Measurements from ENCODE around the gene SLC27A2. TPM values are rescaled to one million over a fixed set of nuclear protein-coding genes. Genes with fewer than 3 reads are reported as not detected.
A peak's percentile ranks its signal among the peaks of the same experiment; 100 is the strongest.
"Not testable (repeated sequence)": the region's sequence is repeated elsewhere in the genome, so short reads cannot be mapped to it uniquely, and the experiment has no call there.

SLC27A2 gene
- total RNA-seq (2014; rRNA removed; shearing (Covaris generic); ENCODE audit: low replicate concordance) = 0.03 TPM in 1 of 2 replicates, not detected in the other

DNA sequence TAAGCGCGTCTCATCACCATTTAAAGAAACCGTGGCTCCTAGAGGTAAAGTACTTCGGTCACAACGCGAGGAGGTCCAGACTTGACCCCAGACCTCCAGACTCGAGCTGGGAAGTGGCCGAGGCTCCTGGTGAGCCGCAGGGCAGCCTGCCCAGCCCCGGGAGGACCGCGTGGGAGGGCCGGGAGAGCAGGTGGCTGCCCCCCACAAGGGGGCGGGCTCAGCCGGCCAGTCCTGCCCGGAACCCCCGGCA is at the start of gene SLC27A2:
Gene SLC27A2, plus strand, starts transcription at position 228 of the 250 bp plus-strand sequence. CDS start 232 bp downstream, outside the sequence.
- Histone ChIP-seq H3K27me3 (peaks cover 24% of the 10 kb centered on the region), H3K4me3 (peak within 1 kb of the TSS; percentile 38), H3K36me3 (no peaks in the 10 kb centered on the region), H3K9me3 (no peaks in the 10 kb centered on the region)
- no peak for DNase-seq

DNA sequence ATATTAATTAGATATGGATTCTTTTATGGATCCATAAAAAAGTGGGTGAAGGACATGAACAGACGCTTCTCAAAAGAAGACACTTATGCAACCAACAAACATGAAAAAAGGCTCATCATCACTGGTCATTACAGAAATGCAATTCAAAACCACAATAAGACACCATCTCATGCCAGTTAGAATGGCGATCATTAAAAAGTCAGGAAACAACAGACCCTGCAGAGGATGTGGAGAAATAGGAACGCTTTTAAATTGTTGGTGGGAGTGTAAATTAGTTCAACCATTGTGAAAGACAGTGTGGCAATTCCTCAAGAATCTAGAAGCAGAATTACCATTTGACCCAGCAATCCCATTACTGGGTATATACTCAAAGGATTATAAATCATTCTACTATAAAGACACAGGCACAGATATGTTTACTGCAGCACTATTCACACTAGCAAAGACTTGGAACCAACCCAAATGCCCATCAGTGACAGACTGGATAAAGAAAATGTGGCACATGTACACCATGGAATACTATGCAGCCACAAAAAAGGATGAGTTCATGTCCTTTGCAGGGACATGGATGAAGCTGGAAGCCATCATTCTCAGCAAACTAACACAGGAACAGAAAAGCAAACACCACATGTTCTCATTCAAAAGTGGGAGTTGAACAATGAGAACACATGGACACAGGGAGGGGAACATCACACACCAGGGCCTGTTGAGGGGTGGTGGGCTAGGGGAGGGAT is 49.6 kb upstream of the SLC27A2 start:
- H3K36me3 ChIP-seq, H3K4me3 ChIP-seq, DNase-seq: not testable (repeated sequence)

DNA sequence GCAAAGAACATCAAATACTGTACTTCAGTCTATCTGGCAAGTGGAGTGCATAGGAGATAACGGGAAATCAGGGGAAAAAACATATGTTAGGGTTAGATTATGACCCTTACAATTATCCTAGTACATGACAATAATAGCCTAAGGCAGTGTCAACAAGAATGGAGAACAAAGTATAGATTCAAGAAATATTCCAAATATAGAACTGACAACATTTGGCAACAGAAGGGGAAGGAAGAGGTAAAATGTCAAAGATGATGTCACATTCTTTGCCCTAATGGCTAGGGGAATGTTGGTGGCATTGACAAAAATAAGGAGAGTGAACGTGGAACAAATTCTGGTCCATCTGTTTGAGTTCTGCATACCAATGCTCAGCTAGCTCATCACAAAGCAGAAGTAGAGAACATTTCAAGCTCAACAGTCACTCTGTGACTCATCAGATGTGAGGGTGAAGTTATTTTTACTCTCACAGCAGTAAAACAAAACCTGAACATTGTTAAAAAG is 47.4 kb upstream of the SLC27A2 start:
- no peaks in the 10 kb centered on the region for H3K27me3 ChIP-seq
- no peak overlapping the region for H3K4me3 ChIP-seq
- DNase-seq = no peak
- H3K36me3 ChIP-seq = no peaks in the 10 kb centered on the region
- H3K9me3 ChIP-seq = no peaks in the 10 kb centered on the region

More for the DNA sequence above, 49.6 kb upstream of the SLC27A2 start:
- H3K27me3 ChIP-seq, H3K9me3 ChIP-seq: not testable (repeated sequence)

DNA sequence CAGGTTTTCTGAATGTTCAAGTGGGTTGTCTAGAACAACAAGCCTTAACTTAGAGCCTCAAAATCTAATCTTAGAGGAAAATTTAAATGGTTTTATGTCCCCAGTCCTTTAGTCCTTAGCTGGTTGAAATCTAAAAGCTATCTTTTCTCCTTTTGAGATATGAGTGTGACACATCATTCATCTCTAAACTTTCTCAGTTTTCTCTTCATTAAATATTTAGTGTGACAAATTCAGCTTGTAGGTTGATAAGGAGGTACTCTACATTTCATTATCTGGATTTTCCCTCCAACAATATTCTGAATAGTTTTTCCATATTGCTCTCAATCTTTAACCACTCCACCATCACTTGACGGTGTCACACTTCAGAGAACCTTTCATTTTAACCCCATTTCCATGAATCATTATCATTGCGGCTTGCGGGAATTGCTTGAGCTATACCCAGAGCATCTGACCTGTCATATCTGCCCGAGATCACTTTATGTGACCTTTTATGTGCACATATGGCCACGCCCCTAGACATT is 46.9 kb upstream of the SLC27A2 start:
- H3K36me3 ChIP-seq = no peaks in the 10 kb centered on the region
- no peaks in the 10 kb centered on the region for H3K27me3 ChIP-seq
- H3K4me3 ChIP-seq = no peak overlapping the region
- no peak for DNase-seq
- no peaks in the 10 kb centered on the region for H3K9me3 ChIP-seq

DNA sequence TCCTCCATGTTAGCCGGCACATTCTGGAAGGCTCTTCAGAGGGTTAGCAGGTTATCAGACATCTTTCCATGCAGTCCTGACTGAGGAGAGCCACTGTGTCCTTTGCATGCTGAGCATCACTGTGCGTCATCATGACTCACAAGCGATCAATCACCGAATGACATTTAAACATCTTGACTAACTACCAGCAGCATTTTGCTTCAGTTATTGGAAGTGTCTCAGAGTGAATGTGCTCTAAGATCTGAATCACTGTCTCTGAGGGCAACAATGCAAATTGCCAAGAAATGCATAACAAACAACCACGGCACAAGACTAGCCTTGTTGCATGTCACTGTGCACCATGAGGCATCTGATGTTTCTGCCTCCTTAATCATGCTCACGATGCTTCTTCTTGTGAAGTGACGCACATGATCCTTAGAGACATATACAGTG is 44.6 kb upstream of the SLC27A2 start:
- H3K9me3 ChIP-seq = no peaks in the 10 kb centered on the region
- H3K4me3 ChIP-seq = no peak overlapping the region
- peak; percentile 76 for DNase-seq
- no peaks in the 10 kb centered on the region for H3K27me3 ChIP-seq
- H3K36me3 ChIP-seq = no peaks in the 10 kb centered on the region

DNA sequence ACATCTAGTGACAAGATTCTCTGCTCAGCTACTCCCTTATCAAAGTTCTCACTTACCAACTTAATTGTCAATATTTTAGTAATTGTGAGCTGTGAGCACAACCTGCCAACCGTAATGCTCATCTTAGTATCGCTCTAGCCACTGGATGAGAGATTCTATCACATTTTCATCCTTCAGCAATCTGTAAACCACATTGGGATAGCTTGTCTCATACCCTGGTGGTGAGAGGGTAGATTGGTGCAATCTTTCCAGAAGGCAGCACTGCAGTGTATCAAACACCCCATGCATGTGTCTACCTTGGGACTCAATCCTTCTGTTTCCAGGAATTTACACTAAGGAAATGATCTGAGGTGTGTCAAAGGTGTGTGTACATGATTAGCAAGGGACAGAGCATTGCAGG is 44.1 kb upstream of the SLC27A2 start:
- no peaks in the 10 kb centered on the region for H3K36me3 ChIP-seq
- no peak overlapping the region for H3K4me3 ChIP-seq
- DNase-seq = no peak
- H3K27me3 ChIP-seq = no peaks in the 10 kb centered on the region
- H3K9me3 ChIP-seq = no peaks in the 10 kb centered on the region

DNA sequence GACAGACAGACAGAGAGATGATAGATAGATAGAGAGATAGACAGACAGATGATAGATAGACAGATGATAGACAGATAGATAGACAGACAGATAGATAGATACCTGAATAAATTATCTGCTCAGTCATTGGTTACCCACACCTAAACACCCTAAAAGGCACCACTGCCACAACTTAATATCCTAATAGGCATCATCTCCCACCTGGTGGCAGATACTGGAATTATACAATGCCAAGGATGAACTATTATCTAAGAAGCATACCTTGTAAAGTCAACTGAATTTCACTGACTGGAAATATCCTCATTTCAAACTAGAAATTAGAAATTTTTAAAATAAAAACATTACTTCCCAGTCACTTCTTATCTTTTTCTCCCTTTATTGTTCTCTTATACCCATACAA is 43.6 kb upstream of the SLC27A2 start:
- Histone ChIP-seq H3K9me3 (no peaks in the 10 kb centered on the region), H3K36me3 (no peaks in the 10 kb centered on the region), H3K27me3 (no peaks in the 10 kb centered on the region), H3K4me3 (no peak overlapping the region)
- DNase-seq = no peak

DNA sequence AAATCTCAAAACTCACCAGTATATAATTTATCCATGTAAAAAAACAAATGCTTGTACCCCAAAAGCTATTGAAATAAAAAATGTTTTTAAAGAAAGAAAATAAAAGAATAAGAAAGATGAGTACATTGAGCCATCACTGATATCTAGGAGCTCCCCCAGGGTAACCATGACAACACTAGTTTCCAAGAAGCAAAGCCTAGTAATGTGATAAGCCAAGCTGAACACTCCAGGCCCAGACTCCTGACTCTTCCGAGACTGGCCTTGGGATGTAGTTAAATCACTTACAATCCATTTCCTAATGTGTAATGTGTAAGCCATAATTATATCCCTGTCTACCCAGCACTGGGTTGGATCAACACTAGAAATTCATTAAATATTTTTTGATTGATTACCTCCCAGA is 41.9 kb upstream of the SLC27A2 start:
- DNase-seq = no peak
- no peaks in the 10 kb centered on the region for H3K27me3 ChIP-seq
- H3K4me3 ChIP-seq = no peak overlapping the region
- H3K9me3 ChIP-seq = no peaks in the 10 kb centered on the region
- H3K36me3 ChIP-seq = no peaks in the 10 kb centered on the region

DNA sequence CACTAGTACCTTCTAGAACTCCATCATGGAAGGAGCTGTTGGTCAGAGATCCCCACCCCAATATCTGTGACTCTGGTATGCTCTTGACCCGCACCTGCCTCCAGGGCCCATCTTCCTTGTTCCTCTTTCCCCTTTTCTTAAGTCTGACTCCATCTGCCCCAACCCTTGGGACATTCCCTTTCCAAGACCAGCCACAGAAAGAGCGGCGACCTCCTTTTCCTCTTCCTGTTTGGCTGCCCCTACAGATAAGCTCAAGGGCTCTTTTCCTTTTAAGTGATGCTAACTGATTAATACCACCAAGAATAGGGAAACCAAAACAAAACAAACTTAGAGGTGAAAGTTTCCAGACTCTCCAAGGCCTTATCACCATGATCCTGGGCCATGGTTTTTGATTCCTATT is 41.0 kb upstream of the SLC27A2 start:
- H3K4me3 ChIP-seq = no peak overlapping the region
- no peaks in the 10 kb centered on the region for H3K27me3 ChIP-seq
- no peaks in the 10 kb centered on the region for H3K36me3 ChIP-seq
- H3K9me3 ChIP-seq = no peaks in the 10 kb centered on the region
- no peak for DNase-seq

DNA sequence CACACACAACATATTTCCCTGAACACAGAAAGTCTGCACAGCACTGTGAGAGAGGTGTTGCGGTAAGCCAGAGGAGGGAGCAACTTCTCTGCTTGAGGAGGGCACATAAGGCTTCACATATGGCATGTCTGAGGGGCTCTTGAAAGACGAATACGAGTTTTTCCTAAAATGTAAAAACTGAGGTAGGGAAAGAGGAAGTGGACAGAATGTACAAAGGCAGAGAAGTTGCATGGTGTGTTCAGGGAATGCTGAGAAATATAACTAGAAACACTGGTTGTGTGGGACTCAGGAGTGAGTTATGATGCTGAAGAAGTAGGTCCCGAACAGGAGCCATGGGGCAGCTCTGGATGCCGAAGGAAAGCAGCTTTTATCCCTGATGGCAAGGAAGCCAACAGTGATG is 40.1 kb upstream of the SLC27A2 start:
- Histone ChIP-seq H3K27me3 (no peaks in the 10 kb centered on the region), H3K36me3 (no peaks in the 10 kb centered on the region), H3K9me3 (no peaks in the 10 kb centered on the region), H3K4me3 (no peak overlapping the region)
- DNase-seq = no peak

DNA sequence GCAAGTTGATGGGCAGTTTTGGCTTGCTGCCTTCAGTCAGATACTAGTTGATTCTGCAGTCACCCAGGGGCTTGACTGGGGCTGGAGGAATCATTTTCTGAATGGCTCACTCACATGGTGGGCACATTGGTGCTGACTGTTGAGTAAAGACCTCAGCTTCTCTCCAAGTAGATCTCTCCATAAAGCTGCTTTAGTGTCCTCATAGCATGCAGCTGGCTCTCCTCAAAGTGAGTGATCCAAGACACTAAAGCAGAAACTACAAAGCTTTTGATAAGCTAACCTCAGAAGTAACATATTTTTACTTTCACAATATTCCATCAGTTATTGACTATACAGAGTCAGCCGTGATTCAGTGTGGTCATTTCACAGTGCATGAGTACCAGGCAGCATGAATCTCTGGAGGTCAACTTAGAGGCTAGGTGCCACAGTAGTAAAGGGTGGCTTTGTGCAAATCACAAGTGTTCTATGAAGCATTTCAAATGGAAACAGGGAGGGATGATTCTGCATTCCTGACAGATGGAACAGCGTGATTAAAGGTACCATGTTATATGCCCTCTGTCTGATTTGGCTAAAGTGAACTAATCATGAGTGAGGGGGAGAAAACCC is 38.6 kb upstream of the SLC27A2 start:
- H3K36me3 ChIP-seq = no peaks in the 10 kb centered on the region
- H3K27me3 ChIP-seq = no peaks in the 10 kb centered on the region
- no peak for DNase-seq
- no peak overlapping the region for H3K4me3 ChIP-seq
- H3K9me3 ChIP-seq = no peaks in the 10 kb centered on the region

DNA sequence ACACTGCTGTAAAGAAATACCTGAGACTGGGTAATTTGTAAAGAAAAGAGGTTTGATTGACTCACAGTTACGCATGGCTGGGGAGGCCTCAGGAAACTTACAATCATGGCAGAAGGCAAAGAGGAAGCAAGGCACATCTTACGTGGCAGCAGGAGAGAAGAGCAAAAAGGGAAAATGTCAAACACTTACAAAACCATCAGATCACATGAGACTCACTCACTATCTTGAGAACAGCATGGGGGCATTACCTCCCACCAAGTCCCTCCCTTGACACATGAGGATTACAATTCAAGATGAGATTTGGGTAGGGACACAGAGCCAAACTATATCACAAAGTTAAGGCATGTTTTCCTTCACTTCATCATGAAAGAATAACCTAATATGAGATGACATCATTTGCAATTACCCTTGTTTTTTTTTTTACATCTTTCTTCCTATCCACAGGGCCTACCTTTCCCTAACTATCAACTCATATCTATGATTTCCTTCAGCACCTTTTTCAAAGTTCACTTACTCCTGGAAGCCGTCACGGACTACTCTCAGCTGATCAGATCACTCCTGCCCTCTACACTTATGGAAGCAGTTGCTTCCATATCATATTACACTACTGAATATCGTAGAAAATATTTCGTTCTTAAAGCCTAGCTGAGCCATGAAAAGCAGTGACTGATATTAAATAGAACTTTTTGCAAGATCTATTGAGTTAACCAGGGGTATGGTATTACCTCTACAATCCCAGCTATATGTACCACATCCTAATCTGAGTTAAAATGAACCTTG is 37.5 kb upstream of the SLC27A2 start:
- Histone ChIP-seq H3K4me3 (no peak overlapping the region), H3K27me3 (no peaks in the 10 kb centered on the region), H3K36me3 (no peaks in the 10 kb centered on the region), H3K9me3 (no peaks in the 10 kb centered on the region)
- DNase-seq = no peak

DNA sequence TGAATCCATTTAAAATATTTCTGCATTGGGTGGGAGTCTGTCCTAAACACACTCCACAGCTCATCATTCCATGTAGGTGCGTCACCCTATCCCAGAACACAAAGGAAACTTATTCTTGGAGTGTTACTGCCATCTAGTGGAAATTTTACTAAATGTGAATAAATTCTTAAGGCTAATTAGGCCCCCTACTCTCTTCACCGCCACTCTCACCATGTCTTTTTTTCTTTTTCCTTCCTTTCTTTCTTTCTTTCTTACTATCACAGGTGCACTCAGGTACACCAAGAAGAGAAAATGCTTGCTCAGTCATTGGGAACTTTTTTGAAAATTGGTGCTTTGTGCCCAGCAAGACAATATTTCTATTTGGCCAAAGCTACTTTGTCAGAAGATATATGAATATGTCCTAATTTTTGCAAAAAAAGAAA is 36.5 kb upstream of the SLC27A2 start:
- Histone ChIP-seq H3K9me3 (no peaks in the 10 kb centered on the region), H3K4me3 (no peak overlapping the region), H3K27me3 (no peaks in the 10 kb centered on the region), H3K36me3 (no peaks in the 10 kb centered on the region)
- peak; percentile 53 for DNase-seq

DNA sequence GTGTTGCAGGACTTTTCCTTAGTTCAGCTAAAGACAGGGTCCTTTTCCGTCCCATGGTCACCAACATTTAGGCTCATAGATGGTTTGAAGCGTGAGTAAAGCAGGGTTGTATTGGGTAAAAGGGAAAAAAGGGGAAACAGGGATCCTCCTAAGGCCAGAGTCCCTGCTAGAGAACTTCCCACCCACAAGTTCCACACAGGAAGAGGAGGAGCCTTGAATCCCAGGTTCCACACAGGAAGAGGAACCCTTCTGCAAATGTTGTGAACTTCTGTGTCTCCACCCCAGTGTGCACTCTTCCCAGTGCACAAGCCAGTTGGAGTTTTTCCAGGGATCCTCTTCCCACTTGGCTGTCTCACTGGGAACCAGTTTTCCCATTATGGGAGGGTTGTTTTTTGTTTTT is 35.4 kb upstream of the SLC27A2 start:
- no peaks in the 10 kb centered on the region for H3K9me3 ChIP-seq
- H3K4me3 ChIP-seq = no peak overlapping the region
- no peak for DNase-seq
- no peaks in the 10 kb centered on the region for H3K36me3 ChIP-seq
- H3K27me3 ChIP-seq = no peaks in the 10 kb centered on the region

DNA sequence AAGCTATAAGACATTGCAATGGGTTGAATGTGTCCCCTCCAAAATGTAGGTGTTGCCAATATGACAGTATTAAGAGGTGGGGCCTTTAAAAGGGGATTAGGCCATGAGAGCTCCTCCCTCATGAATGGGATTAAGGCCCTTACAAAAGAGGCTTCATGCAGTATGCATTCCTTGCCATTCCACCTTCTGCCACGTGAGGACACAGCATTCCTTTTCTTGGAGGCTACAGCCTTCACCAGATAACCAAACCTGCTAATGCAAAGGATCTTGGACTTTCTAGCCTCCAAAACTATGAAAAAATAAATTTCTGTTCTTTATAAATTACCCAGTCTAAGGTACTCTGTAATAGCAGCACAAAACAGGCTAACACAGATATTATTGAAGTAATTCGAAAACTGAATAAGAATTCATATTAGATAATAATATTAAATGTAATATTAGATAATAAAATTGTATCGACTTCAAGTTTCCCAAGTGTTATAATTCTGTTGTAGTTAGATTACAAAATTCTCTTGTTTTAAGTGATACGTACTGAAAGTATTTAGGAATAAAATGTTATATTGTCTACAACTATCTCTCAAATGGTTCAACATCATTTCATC is 33.5 kb upstream of the SLC27A2 start:
- Histone ChIP-seq H3K9me3 (no peaks in the 10 kb centered on the region), H3K27me3 (no peaks in the 10 kb centered on the region), H3K4me3 (no peak overlapping the region), H3K36me3 (no peaks in the 10 kb centered on the region)
- DNase-seq = peak; percentile 27

DNA sequence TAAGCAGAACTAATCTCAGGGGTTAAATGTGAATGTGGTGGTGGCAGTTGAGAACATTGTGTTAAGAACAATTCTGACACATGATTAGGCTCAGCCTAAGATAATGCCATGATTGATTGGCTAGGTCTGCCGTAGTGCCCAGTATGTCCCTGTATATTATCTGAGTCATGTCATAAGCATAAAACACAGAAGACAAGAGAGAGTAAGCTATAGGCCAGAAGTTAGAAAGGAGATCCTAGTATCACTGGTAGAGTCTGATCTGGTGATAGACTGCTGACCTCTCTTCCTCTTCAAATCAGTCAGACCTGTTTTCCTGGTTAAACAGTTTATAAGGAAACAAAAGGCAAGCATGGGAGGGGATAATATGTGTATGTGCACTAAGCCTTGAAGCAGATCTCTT is 32.9 kb upstream of the SLC27A2 start:
- Histone ChIP-seq H3K4me3 (no peak overlapping the region), H3K9me3 (no peaks in the 10 kb centered on the region), H3K27me3 (no peaks in the 10 kb centered on the region), H3K36me3 (no peaks in the 10 kb centered on the region)
- no peak for DNase-seq

DNA sequence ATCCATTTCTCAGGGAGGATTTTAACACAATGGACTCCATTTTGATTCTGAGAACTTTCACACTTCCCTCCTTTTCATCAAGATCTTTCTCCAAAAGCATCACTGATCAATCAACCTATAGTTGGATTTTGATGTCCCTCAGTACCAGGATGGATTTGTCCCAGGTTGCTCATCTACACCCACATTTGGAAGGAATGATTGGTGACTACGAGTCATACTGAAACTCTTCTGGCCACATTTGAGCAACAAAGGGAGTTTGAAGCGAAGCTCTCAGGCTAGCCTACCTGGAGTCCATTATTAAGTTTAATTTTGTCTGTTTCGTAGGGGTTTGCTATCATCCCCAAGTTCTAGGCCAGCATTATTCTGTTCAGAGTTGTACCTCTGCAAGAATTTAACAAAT is 31.6 kb upstream of the SLC27A2 start:
- Histone ChIP-seq H3K27me3 (no peaks in the 10 kb centered on the region), H3K36me3 (no peaks in the 10 kb centered on the region), H3K4me3 (no peak overlapping the region), H3K9me3 (peaks cover 10% of the 10 kb centered on the region; the same call in 1 of the 2 replicates)
- DNase-seq = no peak

Data from MG63 (cell line).